Measurements from ENCODE around the gene CRIP1. TPM values are rescaled to one million over a fixed set of nuclear protein-coding genes. Genes with fewer than 3 reads are reported as not detected.

The CRIP1 gene
- total RNA-seq, 1 experiment from 2014 or later: 48.7 TPM

DNA sequence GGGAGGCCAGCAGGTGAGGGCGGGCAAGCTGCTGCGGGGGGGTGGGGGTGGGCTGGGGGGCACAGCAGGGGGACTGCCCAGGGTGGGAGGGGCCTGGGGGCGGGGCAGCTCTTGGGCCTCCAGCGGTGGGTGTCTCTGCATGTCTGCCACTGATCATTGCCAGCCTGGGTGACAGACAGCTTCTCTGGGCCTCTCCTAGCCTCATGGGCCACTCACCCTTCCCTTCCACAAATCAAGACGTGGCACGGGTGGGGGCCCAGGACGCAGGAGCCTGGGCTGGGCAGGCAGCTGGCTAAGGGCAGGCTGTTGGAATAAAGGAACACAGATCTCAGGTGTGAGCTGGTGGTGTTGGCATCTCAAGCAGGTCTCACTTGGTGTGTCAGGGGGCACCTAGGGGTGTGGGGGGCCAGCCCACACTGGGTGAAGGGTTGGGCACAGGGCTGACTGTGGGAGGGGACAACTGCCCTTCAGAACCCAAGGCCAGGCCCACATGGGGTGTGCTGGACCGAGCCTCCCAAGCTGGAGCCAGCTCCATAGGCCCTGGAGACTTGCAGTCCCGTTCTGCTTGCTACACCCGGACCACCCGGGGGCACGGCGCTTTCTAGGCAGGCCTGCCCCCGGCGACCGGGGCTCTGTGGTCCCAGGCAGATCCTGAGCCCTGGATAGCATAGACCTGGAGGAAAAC, 7.4 kb downstream of the CRIP1 start:
- Histone ChIP-seq H3K9ac (ENCODE audit: low read length) (no peak overlapping the region), H2AFZ (ENCODE audit: low read length) (no peak overlapping the region), H3K27me3 (ENCODE audit: low read length) (no peaks in the 10 kb centered on the region), H3K79me2 (ENCODE audit: low read length) (peaks cover 13% of the 10 kb centered on the region), H3K9me2 (replicated peaks; ENCODE audit: low read length) (no peaks in the 10 kb centered on the region), H3K4me2 (ENCODE audit: low read length) (no peak overlapping the region), H3K9me3 (ENCODE audit: low read length) (no peaks in the 10 kb centered on the region), H3K27ac (ENCODE audit: low read length) (no peak overlapping the region), H4K20me1 (ENCODE audit: low read length) (peaks cover 11% of the 10 kb centered on the region), H3K4me3 (ENCODE audit: low read length) (no peak overlapping the region), H3K36me3 (ENCODE audit: low read depth, low read length) (no peaks in the 10 kb centered on the region), H3K4me1 (ENCODE audit: insufficient read depth, low read length) (peaks cover 10% of the 10 kb centered on the region), H3F3A (ENCODE audit: low read length, unreplicated experiment) (no peaks in the 10 kb centered on the region)
- CTCF ChIA-PET: no interaction called here
- BruUV-seq (replicated peaks): no TSS peak
- intact Hi-C loops (cut with micrococcal nuclease): no loop called here
- DNase-seq (no peak), ATAC-seq (no peak)
- POLR2A ChIA-PET (ENCODE audit: unreplicated experiment): interaction anchor here (0.6 kb wide), 1 partner anchor 19 kb away, joined by 3 read pairs; no protein-coding TSS in a partner anchor
- TF ChIP-seq, protein P1, sequence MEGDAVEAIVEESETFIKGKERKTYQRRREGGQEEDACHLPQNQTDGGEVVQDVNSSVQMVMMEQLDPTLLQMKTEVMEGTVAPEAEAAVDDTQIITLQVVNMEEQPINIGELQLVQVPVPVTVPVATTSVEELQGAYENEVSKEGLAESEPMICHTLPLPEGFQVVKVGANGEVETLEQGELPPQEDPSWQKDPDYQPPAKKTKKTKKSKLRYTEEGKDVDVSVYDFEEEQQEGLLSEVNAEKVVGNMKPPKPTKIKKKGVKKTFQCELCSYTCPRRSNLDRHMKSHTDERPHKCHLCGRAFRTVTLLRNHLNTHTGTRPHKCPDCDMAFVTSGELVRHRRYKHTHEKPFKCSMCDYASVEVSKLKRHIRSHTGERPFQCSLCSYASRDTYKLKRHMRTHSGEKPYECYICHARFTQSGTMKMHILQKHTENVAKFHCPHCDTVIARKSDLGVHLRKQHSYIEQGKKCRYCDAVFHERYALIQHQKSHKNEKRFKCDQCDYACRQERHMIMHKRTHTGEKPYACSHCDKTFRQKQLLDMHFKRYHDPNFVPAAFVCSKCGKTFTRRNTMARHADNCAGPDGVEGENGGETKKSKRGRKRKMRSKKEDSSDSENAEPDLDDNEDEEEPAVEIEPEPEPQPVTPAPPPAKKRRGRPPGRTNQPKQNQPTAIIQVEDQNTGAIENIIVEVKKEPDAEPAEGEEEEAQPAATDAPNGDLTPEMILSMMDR (conservative IDR thresholded peaks at IDR 0.05; ENCODE audit: low read depth, low read length): no peak
- no peak for TF ChIP-seq EZH2phosphoT487 (IDR thresholded peaks at IDR 0.05; ENCODE audit: borderline replicate concordance, low read length)
- no peak for TF ChIP-seq EZH2 (IDR thresholded peaks at IDR 0.05; ENCODE audit: low read length, unreplicated experiment)

DNA sequence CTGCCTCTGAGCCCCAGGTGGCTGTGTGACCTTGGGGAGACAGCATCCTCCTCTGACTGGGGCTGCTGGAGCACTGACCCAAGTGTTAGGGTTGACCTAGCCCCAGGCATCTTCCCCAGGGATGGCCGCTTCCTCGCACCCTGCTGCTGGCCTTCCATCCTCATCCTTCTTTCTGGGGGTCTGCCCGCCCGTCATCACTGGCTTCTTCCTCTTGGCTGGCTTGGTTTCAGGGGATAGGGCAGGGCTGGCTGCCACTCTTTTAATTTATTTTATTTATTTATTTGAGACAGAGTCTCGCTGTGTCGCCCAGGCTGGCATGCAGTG, 7.9 kb downstream of the CRIP1 start:
- Histone ChIP-seq H3K79me2 (ENCODE audit: low read length) (peaks cover 13% of the 10 kb centered on the region), H3K36me3 (ENCODE audit: low read depth, low read length) (no peaks in the 10 kb centered on the region), H3K9ac (ENCODE audit: low read length) (no peak overlapping the region), H3K27ac (ENCODE audit: low read length) (no peak overlapping the region), H3K4me2 (ENCODE audit: low read length) (no peak overlapping the region), H3K9me2 (replicated peaks; ENCODE audit: low read length) (no peaks in the 10 kb centered on the region), H3K4me3 (ENCODE audit: low read length) (no peak overlapping the region), H4K20me1 (ENCODE audit: low read length) (peaks cover 11% of the 10 kb centered on the region), H2AFZ (ENCODE audit: low read length) (no peak overlapping the region), H3F3A (ENCODE audit: low read length, unreplicated experiment) (no peaks in the 10 kb centered on the region), H3K4me1 (ENCODE audit: insufficient read depth, low read length) (peaks cover 5% of the 10 kb centered on the region; the same call in 1 of the 2 replicates), H3K27me3 (ENCODE audit: low read length) (no peaks in the 10 kb centered on the region), H3K9me3 (ENCODE audit: low read length) (no peaks in the 10 kb centered on the region)
- no TSS peak for BruUV-seq (replicated peaks)
- TF ChIP-seq EZH2phosphoT487 (IDR thresholded peaks at IDR 0.05; ENCODE audit: borderline replicate concordance, low read length): no peak
- TF ChIP-seq, protein P1 (conservative IDR thresholded peaks at IDR 0.05; ENCODE audit: low read depth, low read length): no peak
- ChIA-PET CTCF (no interaction called here), POLR2A (ENCODE audit: unreplicated experiment) (no interaction called here)
- intact Hi-C loops (cut with micrococcal nuclease): no loop called here
- no peak for DNase-seq
- no peak for ATAC-seq
